ENCODE data around the gene AGO4.

AGO4 gene

GRCh38 chr1:35893051-35893879 is 85.4 kb downstream of the AGO4 start:
- Histone ChIP-seq H3K27me3 (ENCODE audit: insufficient read depth, low read depth) (no peaks in the 10 kb centered on the region), H4K20me1 (ENCODE audit: insufficient read depth) (no peaks in the 10 kb centered on the region), H3K4me3 (IDR thresholded peaks at IDR 0.05; ENCODE audit: insufficient read depth, low read depth, low read length) (no peak overlapping the region), H3K9ac (no peak overlapping the region), H3K4me2 (no peak overlapping the region), H3K4me1 (ENCODE audit: low read depth, poor library complexity, severe bottlenecking) (no peaks in the 10 kb centered on the region), H3K27ac (no peak overlapping the region), H2AFZ (ENCODE audit: low read depth) (no peak overlapping the region), H3K36me3 (ENCODE audit: insufficient read depth) (no peaks in the 10 kb centered on the region), H3K79me2 (ENCODE audit: insufficient read depth, low read depth) (no peaks in the 10 kb centered on the region)
- TF ChIP-seq, protein P1, sequence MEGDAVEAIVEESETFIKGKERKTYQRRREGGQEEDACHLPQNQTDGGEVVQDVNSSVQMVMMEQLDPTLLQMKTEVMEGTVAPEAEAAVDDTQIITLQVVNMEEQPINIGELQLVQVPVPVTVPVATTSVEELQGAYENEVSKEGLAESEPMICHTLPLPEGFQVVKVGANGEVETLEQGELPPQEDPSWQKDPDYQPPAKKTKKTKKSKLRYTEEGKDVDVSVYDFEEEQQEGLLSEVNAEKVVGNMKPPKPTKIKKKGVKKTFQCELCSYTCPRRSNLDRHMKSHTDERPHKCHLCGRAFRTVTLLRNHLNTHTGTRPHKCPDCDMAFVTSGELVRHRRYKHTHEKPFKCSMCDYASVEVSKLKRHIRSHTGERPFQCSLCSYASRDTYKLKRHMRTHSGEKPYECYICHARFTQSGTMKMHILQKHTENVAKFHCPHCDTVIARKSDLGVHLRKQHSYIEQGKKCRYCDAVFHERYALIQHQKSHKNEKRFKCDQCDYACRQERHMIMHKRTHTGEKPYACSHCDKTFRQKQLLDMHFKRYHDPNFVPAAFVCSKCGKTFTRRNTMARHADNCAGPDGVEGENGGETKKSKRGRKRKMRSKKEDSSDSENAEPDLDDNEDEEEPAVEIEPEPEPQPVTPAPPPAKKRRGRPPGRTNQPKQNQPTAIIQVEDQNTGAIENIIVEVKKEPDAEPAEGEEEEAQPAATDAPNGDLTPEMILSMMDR (conservative IDR thresholded peaks at IDR 0.05; ENCODE audit: low read depth, low read length): no peak

DNA sequence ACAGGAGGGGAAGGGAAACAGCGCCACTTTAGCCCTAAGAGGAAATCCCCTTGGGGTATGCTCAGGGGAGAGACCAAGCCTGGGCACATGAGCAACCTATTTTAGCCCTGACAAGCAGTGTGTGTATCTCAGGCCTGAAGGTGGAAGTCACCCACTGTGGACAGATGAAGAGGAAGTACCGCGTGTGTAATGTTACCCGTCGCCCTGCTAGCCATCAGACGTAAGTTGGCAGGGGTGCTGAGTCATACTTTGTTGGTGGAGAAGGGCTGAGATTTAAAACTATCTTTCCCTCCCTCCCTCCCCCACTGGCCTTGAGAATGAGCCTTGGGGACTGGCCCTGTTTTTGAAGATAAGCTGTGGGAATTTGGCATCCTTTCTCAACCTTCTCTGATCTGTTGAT is 86.4 kb downstream of the AGO4 start:
- TF ChIP-seq, protein P1 (conservative IDR thresholded peaks at IDR 0.05; ENCODE audit: low read depth, low read length): no peak
- Histone ChIP-seq H4K20me1 (ENCODE audit: insufficient read depth) (no peaks in the 10 kb centered on the region), H3K36me3 (ENCODE audit: insufficient read depth) (no peaks in the 10 kb centered on the region)

GRCh38 chr1:35894656-35895055 is 86.8 kb downstream of the AGO4 start:
- Histone ChIP-seq H3K27me3 (ENCODE audit: insufficient read depth, low read depth) (no peaks in the 10 kb centered on the region), H3K36me3 (ENCODE audit: insufficient read depth) (no peaks in the 10 kb centered on the region), H4K20me1 (ENCODE audit: insufficient read depth) (no peaks in the 10 kb centered on the region), H3K4me1 (ENCODE audit: low read depth, poor library complexity, severe bottlenecking) (no peaks in the 10 kb centered on the region), H3K4me3 (IDR thresholded peaks at IDR 0.05; ENCODE audit: insufficient read depth, low read depth, low read length) (no peak overlapping the region), H3K4me2 (no peak overlapping the region), H3K79me2 (ENCODE audit: insufficient read depth, low read depth) (no peaks in the 10 kb centered on the region), H3K27ac (no peak overlapping the region), H2AFZ (ENCODE audit: low read depth) (no peak overlapping the region), H3K9ac (no peak overlapping the region)
- TF ChIP-seq, protein P1 (conservative IDR thresholded peaks at IDR 0.05; ENCODE audit: low read depth, low read length): no peak

More for the DNA sequence above, 86.4 kb downstream of the AGO4 start:
- Histone ChIP-seq H2AFZ (ENCODE audit: low read depth) (no peak overlapping the region), H3K27me3 (ENCODE audit: insufficient read depth, low read depth) (no peaks in the 10 kb centered on the region), H3K27ac (no peak overlapping the region), H3K4me2 (no peak overlapping the region), H3K4me3 (IDR thresholded peaks at IDR 0.05; ENCODE audit: insufficient read depth, low read depth, low read length) (no peak overlapping the region), H3K4me1 (ENCODE audit: low read depth, poor library complexity, severe bottlenecking) (no peaks in the 10 kb centered on the region), H3K9ac (no peak overlapping the region), H3K79me2 (ENCODE audit: insufficient read depth, low read depth) (no peaks in the 10 kb centered on the region)

DNA sequence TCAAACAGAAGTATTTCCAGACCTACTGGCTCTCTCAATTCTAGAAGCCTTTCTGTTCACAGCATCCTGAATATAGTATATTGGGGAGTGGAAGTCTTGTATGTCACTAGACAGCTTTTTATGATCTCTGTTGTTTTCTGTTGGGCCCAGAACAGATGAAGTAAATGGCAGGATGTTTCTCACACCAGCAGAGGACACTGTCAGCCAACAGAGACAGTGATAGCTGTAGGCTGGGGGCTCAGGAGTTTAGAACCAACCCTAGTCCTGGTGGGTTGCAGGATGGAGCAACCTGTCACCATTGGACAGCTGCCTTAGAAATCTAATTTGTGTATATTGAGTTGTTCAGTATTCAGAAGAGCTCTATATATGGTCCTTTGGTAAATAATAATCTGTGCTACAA is 92.1 kb downstream of the AGO4 start:
- Histone ChIP-seq H3K9ac (no peak overlapping the region), H3K79me2 (ENCODE audit: insufficient read depth, low read depth) (no peaks in the 10 kb centered on the region), H3K4me1 (ENCODE audit: low read depth, poor library complexity, severe bottlenecking) (no peaks in the 10 kb centered on the region), H3K27ac (no peak overlapping the region), H3K4me3 (IDR thresholded peaks at IDR 0.05; ENCODE audit: insufficient read depth, low read depth, low read length) (no peak overlapping the region), H3K4me2 (no peak overlapping the region), H2AFZ (ENCODE audit: low read depth) (no peak overlapping the region), H4K20me1 (ENCODE audit: insufficient read depth) (no peaks in the 10 kb centered on the region), H3K27me3 (ENCODE audit: insufficient read depth, low read depth) (no peaks in the 10 kb centered on the region), H3K36me3 (ENCODE audit: insufficient read depth) (no peaks in the 10 kb centered on the region)
- TF ChIP-seq, protein P1 (conservative IDR thresholded peaks at IDR 0.05; ENCODE audit: low read depth, low read length): no peak

All from KMS-11 (cell line).